PC-3 (cell line): Measurements from ENCODE around the gene PALD1.

Source experiments
- CTCF ChIP-seq: fragments of 300-600 bp; sonication (generic); conservative IDR thresholded peaks from 2 replicates; pipeline ENCODE4 v1.5.1; 2017; ENCODE audit warnings: antibody characterized with exemption, low read depth, mild to moderate bottlenecking, low read length
- EZH2 ChIP-seq: fragments of 300-600 bp; sonication (generic); IDR thresholded peaks from one replicate; pipeline ENCODE4 v1.6.1; 2017; ENCODE audit warnings: antibody characterized with exemption, mild to moderate bottlenecking, low read length; ENCODE audit not compliant: unreplicated experiment
- EZH2phosphoT487 ChIP-seq: fragments of 300-600 bp; sonication (generic); IDR thresholded peaks from 2 replicates; pipeline ENCODE4 v1.6.1; 2018; ENCODE audit warnings: mild to moderate bottlenecking, antibody characterized with exemption, low read length, borderline replicate concordance

DNA sequence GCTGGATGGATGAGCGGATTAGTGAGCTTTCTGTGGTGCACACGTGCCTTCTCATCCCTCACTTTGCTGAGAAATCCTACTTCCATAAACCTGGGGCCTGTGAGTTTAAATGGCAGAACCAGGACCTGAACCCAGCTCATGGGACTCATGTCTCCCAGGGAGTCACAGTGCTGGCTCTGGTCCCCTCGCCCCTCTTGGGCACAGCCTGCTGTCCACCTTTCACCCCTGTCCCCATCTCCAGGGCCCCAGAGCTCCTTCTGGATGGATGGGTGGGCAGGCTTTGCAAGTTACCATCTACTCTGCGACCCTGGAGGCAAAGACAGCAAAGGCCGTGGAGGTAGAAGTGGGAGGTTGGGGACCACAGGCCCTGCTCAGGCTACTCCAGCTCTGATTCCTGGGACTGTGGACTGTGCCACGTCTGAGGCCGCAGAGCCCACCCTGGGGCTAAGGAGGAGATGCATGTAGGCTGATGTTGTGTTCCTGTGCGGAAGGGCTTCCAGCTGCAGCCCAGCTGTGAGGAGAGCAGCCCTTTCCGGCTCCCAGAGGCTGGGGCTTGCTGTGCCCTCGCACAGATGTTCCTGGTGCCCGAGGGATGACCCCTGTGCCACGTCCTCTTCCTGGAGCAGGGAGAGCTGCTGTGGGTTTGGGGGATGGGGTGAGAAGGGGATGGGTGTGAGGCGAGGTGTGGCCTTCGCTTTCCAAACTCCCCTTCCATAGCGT lies 83.6 kb downstream of the PALD1 start:
- TF ChIP-seq CTCF (no peak), EZH2 (no peak), EZH2phosphoT487 (no peak)
